ENCODE measurements around the gene TIMP3.

The TIMP3 gene

DNA sequence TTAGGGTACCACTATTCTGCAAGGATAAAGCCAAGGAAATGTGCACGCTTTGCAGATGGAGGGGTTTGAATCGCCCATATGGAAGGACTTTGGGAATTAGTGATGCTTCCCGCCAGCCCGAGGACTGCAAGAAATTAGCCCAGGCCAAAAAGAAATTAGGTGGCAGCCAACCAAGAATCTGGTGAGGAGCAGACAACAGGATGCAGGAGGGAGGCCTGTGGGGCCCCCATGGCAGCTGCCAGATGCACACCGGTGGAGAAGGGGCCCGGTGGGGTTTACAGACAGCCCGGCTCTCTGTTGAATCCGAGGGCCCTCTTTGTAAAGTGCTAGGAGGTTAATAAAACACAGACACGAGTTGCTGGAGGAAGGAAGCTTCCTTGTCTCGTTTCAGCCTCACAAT lies 73.5 kb downstream of the TIMP3 start:
- DNase-seq (ENCODE audit: low read depth): no peak
- TF ChIP-seq, protein P1, sequence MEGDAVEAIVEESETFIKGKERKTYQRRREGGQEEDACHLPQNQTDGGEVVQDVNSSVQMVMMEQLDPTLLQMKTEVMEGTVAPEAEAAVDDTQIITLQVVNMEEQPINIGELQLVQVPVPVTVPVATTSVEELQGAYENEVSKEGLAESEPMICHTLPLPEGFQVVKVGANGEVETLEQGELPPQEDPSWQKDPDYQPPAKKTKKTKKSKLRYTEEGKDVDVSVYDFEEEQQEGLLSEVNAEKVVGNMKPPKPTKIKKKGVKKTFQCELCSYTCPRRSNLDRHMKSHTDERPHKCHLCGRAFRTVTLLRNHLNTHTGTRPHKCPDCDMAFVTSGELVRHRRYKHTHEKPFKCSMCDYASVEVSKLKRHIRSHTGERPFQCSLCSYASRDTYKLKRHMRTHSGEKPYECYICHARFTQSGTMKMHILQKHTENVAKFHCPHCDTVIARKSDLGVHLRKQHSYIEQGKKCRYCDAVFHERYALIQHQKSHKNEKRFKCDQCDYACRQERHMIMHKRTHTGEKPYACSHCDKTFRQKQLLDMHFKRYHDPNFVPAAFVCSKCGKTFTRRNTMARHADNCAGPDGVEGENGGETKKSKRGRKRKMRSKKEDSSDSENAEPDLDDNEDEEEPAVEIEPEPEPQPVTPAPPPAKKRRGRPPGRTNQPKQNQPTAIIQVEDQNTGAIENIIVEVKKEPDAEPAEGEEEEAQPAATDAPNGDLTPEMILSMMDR (IDR thresholded peaks at IDR 0.05; ENCODE audit: low read depth, low read length, missing control alignments): no peak
- H3K4me3 ChIP-seq (ENCODE audit: low read depth, low read length): no peak overlapping the region
- in situ Hi-C loops (cut with HindIII; ENCODE audit: low sequenced_read_pairs): no loop called here

DNA sequence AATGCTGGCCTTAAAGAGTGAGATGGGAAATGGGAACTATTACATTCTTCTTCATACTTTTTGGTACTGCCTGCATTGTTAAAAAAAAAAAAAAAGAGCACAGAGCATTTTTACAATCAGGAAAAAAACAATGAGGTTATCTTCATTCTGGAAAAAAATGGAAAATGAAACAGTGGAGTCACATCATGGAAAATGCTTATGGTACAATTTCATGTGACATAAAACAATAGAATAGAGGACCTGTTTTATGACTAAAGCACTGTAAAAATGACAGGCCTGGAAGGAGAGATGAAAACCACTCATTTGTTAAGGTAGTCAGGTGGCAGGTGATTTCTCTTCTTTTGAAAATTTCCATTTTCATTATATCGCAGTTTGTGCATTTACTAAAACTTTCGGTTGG lies 75.0 kb downstream of the TIMP3 start:
- TF ChIP-seq, protein P1 (IDR thresholded peaks at IDR 0.05; ENCODE audit: low read depth, low read length, missing control alignments): no peak
- in situ Hi-C loops (cut with HindIII; ENCODE audit: low sequenced_read_pairs): no loop called here
- no peak overlapping the region for H3K4me3 ChIP-seq (ENCODE audit: low read depth, low read length)
- no peak for DNase-seq (ENCODE audit: low read depth)

DNA sequence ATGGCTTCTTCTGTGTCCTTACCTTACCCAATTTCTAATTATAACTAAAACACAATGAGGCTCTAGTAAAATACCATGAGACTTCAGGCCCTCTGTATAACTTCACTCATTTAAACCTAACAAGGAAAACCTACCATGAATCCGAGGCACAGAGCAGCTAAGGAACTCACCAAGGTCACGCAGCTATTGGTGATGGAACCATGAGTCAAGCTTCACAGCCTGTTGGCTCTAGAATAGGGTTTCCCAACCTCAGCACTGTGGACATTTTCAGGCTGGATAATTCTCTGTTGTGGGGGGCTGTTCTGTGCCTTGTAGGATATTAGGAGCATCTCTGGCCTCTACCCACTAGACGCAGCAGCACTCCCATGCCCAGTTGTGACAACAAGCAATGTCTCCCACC lies 75.7 kb downstream of the TIMP3 start:
- DNase-seq (ENCODE audit: low read depth): no peak

DNA sequence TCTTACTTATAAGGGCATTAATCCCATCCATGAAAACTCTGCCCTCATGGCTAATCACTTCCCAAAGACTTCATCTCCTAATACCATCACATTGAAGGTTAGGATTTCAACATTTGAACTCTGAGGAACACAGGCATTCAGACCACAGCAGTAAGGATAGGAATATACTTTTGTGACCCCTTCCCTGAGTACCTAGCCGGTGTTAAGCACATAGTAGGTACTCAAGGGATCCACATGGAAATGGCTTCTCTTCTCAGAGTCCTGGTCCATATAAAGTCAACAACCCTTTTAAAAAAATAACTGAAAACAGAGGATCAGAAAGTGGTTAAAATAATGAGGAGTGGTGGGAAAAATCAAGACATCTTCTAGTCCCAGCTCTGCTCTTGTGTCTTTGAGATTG lies 78.0 kb downstream of the TIMP3 start:
- in situ Hi-C loops (cut with HindIII; ENCODE audit: low sequenced_read_pairs): no loop called here
- no peak overlapping the region for H3K4me3 ChIP-seq (ENCODE audit: low read depth, low read length)
- TF ChIP-seq, protein P1 (IDR thresholded peaks at IDR 0.05; ENCODE audit: low read depth, low read length, missing control alignments): no peak
- no peak for DNase-seq (ENCODE audit: low read depth)

More for the DNA sequence above, 75.7 kb downstream of the TIMP3 start:
- TF ChIP-seq, protein P1 (IDR thresholded peaks at IDR 0.05; ENCODE audit: low read depth, low read length, missing control alignments): no peak
- in situ Hi-C loops (cut with HindIII; ENCODE audit: low sequenced_read_pairs): no loop called here
- no peak overlapping the region for H3K4me3 ChIP-seq (ENCODE audit: low read depth, low read length)

DNA sequence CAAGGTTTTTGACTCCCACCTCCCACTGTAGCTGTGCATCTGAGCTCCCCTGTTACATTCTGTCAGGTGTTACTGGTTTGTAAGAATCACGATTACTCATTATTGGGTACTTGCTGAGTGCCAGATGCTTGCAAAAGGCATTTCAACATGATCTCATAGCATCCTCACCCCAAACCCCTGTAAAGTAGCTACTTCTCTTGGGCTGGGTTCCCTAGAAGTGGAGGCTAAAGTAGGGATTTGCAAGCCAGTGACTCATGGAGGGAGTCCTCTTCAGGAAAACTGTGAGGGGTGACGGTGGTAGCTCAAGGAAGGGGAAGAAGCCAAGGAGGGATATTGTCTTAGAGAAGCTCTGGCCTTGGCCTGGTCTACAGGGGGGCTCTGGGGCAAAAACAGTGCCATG lies 78.6 kb downstream of the TIMP3 start:
- TF ChIP-seq, protein P1 (IDR thresholded peaks at IDR 0.05; ENCODE audit: low read depth, low read length, missing control alignments): no peak
- in situ Hi-C loops (cut with HindIII; ENCODE audit: low sequenced_read_pairs): no loop called here
- no peak for DNase-seq (ENCODE audit: low read depth)
- no peak overlapping the region for H3K4me3 ChIP-seq (ENCODE audit: low read depth, low read length)

DNA sequence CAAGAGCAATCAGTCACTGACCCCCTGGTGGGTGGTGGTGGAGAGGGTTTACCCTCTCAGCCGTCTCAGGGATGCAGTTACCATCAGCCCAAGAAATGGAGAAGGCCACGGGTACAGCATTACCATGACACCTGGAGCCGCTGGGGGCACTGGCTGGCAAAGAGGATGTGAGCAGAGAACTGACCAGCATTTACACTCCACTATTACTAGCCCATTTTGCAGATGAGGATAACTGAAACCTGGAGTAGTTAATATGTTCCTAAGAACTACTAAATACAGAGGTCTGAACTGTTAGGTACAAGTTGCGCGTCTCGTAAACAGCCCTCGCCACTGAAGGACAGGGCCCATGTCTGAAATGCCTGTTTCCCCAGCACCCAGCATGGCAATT lies 79.0 kb downstream of the TIMP3 start:
- TF ChIP-seq, protein P1 (IDR thresholded peaks at IDR 0.05; ENCODE audit: low read depth, low read length, missing control alignments): no peak
- no peak for DNase-seq (ENCODE audit: low read depth)
- in situ Hi-C loops (cut with HindIII; ENCODE audit: low sequenced_read_pairs): no loop called here
- H3K4me3 ChIP-seq (ENCODE audit: low read depth, low read length): no peak overlapping the region

All from astrocyte of the cerebellum (primary cell).